KOPT-K1 (cell line): ENCODE data around the gene GH1.
"Not testable (repeated sequence)": the region's sequence is repeated elsewhere in the genome, so short reads cannot be mapped to it uniquely, and the experiment has no call there.

Experiments used
- H3K27ac ChIP-seq: fragments of 200-600 bp; sonication (generic); 2 replicates; pipeline ENCODE4 v1.5.1; 2016; ENCODE audit warnings: antibody characterized with exemption, mild to moderate bottlenecking, low read depth, low read length; ENCODE audit not compliant: poor library complexity, severe bottlenecking
- H3K36me3 ChIP-seq: fragments of 200-600 bp; sonication (generic); 2 replicates; pipeline ENCODE4 v1.5.1; 2017; ENCODE audit warnings: antibody characterized with exemption, mild to moderate bottlenecking, low read length, moderate library complexity; ENCODE audit not compliant: insufficient read depth
- H3K9me3 ChIP-seq: fragments of 200-600 bp; sonication (generic); 2 replicates; pipeline ENCODE4 v1.5.1; 2017; ENCODE audit warnings: antibody characterized with exemption, low read length, mild to moderate bottlenecking; ENCODE audit not compliant: insufficient read depth, poor library complexity, severe bottlenecking

GH1 gene

DNA sequence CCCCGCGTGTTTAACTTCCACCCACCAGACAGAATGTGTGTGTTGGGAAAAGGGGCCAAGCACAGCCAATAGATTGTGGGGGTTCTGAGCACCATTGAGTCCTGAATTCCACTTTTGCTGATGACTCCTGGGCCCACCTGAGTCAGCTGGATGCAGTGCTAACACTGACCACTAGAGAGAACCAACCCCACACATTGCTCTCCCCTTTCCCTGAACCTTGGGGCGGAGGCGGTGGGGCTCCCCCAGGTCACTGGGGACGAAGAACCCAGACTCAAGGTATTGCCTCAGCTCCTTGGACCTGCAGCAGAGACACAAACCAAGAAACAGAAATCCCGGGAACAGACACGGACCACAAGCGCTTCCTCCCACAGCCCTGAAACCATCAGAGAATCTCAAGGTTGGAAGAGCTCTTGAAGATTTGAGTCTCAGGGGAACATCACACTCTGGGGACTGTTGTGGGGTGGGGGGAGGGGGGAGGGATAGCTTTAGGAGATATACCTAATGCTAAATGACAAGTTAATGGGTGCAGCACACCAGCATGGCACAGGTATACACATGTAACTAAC lies 44.5 kb downstream of the GH1 start:
- H3K9me3 ChIP-seq, H3K27ac ChIP-seq, H3K36me3 ChIP-seq: not testable (repeated sequence)

DNA sequence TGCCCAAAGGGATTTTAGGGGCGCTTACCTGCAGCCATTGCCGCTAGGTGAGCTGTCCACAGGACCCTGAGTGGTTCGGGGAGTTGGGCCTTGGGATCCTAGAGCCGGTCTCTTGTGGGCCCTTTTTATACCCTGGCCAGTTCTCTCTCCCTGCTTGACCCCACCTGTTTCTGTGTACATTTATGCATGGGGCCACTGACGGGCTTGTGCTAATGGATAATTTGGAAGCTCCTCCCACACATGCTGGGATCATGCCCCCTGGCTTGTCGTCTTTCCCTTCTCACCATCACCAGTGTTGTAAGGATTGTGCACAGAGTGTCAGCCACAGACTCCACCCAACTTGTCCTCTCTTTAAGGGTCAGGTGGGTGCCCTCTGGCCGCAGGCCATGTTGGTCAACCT lies 45.1 kb downstream of the GH1 start, which contains the start of gene CSH2:
TSS of gene CSH2 (minus strand) at position 101 of the 400 bp plus-strand sequence. CDS start at position 38, 63 bp downstream.
- H3K27ac ChIP-seq, H3K9me3 ChIP-seq, H3K36me3 ChIP-seq: not testable (repeated sequence)

DNA sequence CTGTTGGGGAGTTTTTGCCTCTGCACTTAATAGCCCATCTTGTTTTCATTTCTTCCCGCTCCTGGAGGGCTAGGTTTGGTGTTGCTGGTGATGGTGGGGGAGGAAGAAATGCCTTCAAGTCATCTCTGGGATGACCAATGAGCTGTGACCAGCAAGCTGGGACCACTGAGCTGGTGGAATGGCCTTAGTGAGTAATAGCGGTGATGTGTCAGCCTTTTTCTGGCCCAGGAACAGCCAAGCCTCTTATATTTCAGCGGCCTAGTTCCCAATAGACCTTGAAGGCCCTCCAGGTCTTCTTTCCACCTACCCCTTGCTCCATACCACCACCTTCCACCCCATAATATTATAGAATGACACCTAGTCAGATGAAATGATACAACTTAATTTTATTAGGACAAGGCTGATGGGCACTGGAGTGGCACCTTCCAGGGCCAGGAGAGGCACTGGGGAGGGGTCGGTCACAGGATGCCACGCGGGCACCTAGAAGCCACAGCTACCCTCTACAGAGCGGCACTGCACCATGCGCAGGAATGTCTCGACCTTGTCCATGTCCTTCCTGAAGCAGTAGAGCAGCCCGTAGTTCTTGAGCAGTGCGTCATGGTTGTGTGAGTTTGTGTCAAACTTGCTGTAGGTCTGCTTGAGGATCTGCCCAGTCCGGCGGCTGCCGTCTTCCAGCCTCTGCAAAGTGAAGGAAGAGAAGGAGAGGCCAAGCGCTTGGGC lies 46.8 kb downstream of the GH1 start:
- not testable (repeated sequence) for H3K36me3 ChIP-seq, H3K9me3 ChIP-seq

DNA sequence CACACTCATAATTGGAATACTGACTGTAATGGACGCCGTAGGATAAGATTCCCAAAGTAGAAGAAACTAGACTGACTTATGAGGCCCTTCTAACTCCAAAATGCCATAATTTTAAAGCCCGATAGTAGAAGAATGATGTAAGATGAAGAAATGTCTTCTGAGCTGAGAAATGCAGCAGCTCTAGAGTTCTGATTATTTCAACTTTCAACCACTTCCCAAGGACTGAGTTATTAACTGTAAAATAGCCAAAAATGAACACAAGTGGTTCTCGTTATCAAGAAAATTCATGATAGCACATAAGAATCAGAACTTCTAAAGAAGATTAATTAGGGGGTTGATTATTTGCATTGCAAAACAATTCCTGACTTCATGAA lies 48.4 kb downstream of the GH1 start:
- not testable (repeated sequence) for H3K9me3 ChIP-seq, H3K27ac ChIP-seq, H3K36me3 ChIP-seq

More for the DNA sequence above, 46.8 kb downstream of the GH1 start:
- not testable (repeated sequence) for H3K27ac ChIP-seq

GRCh38 chr17:63869491-63870291 lies 48.9 kb downstream of the GH1 start:
- H3K9me3 ChIP-seq, H3K27ac ChIP-seq: not testable (repeated sequence)

More at GRCh38 chr17:63869491-63870291, 48.9 kb downstream of the GH1 start:
- H3K36me3 ChIP-seq = not testable (repeated sequence)
